ENCODE results near the gene SURF4. TPM values are rescaled to one million over a fixed set of nuclear protein-coding genes. Genes with fewer than 3 reads are reported as not detected.
"Not testable (repeated sequence)": the region's sequence is repeated elsewhere in the genome, so short reads cannot be mapped to it uniquely, and the experiment has no call there.

Gene SURF4
- total and polyA plus RNA-seq, 4 donors = 142 to 386 (median 217) TPM

GRCh38 chr9:133379153-133380086 lies 3.6 kb upstream of the SURF4 start (continued):
- no peak for TF ChIP-seq ATF3 (IDR thresholded peaks at IDR 0.05)

GRCh38 chr9:133378408-133378962 lies 2.6 kb upstream of the SURF4 start:
- 94% methylated on average over 1 of the region's 1 CpG for WGBS
- no peaks in the 10 kb centered on the region for H3K9me3 ChIP-seq (ENCODE audit: control insufficient read depth in 4 of 4, low read length in 3 of 4)
- no peak overlapping the region for H3K27ac ChIP-seq (ENCODE audit: low read depth in 1 of 2, low read length in 2 of 2)
- no peak overlapping the region for H3K9ac ChIP-seq (ENCODE audit: low read depth in 1 of 2, low read length in 2 of 2)
- no peak overlapping the region for H3K4me3 ChIP-seq (ENCODE audit: low read depth in 1 of 3, low read length in 3 of 3)
- no peaks in the 10 kb centered on the region for H3K36me3 ChIP-seq (ENCODE audit: control insufficient read depth in 4 of 4, insufficient read depth in 3 of 4, low read depth in 1 of 4, low read length in 3 of 4)
- H3K27me3 ChIP-seq (ENCODE audit: control insufficient read depth in 4 of 4, insufficient read depth in 4 of 4, low read length in 3 of 4) = no peaks in the 10 kb centered on the region
- TF ChIP-seq JUND (IDR thresholded peaks at IDR 0.05) = no peak
- TF ChIP-seq RAD21 (IDR thresholded peaks at IDR 0.05) = no peak
- no peak for TF ChIP-seq RXRA (IDR thresholded peaks at IDR 0.05)
- no peak for TF ChIP-seq REST (IDR thresholded peaks at IDR 0.05)
- TF ChIP-seq EGR1 (IDR thresholded peaks at IDR 0.05; ENCODE audit: low read depth in 2 of 2) = no peak
- no peak for TF ChIP-seq GABPA (IDR thresholded peaks at IDR 0.05 in 1 of 2, conservative IDR thresholded peaks at IDR 0.05 in 1 of 2)
- H3K4me1 ChIP-seq (ENCODE audit: control insufficient read depth in 4 of 4, insufficient read depth in 4 of 4, low read length in 3 of 4) = peaks cover 0 to 19% (median 9%) of the 10 kb centered on the region in 4 donors
- no peak for DNase-seq (ENCODE audit: low spot score)

- DNase-seq (ENCODE audit: low spot score) = no peak
- WGBS = 69% methylated on average over 6 of the region's 6 CpGs
- no peaks in the 10 kb centered on the region for H3K9me3 ChIP-seq (ENCODE audit: control insufficient read depth in 4 of 4, low read length in 3 of 4)
- no peak overlapping the region for H3K27ac ChIP-seq (ENCODE audit: low read depth in 1 of 2, low read length in 2 of 2)
- TF ChIP-seq FOXA1 (IDR thresholded peaks at IDR 0.05) (no peak), REST (IDR thresholded peaks at IDR 0.05) (no peak), ZBTB33 (IDR thresholded peaks at IDR 0.05) (no peak), HNF4A (conservative IDR thresholded peaks at IDR 0.05) (no peak), ATF3 (IDR thresholded peaks at IDR 0.05) (no peak)
- H3K36me3 ChIP-seq (ENCODE audit: control insufficient read depth in 4 of 4, insufficient read depth in 3 of 4, low read depth in 1 of 4, low read length in 3 of 4) = peaks cover 0 to under 1% (median under 1%) of the 10 kb centered on the region in 4 donors
- no peak overlapping the region for H3K9ac ChIP-seq (ENCODE audit: low read depth in 1 of 2, low read length in 2 of 2)
- no peaks in the 10 kb centered on the region for H3K27me3 ChIP-seq (ENCODE audit: control insufficient read depth in 4 of 4, insufficient read depth in 4 of 4, low read length in 3 of 4)
- peaks cover 3 to 27% (median 15%) of the 10 kb centered on the region in 4 donors for H3K4me1 ChIP-seq (ENCODE audit: control insufficient read depth in 4 of 4, insufficient read depth in 4 of 4, low read length in 3 of 4)
- no peak overlapping the region for H3K4me3 ChIP-seq (ENCODE audit: low read depth in 1 of 3, low read length in 3 of 3)
Measured at GRCh38 chr9:133377721-133378216, 1.9 kb upstream of the SURF4 start.

- H3K27me3 ChIP-seq (ENCODE audit: control insufficient read depth in 4 of 4, insufficient read depth in 4 of 4, low read length in 3 of 4); H3K27ac ChIP-seq (ENCODE audit: low read depth in 1 of 2, low read length in 2 of 2); H3K9me3 ChIP-seq (ENCODE audit: control insufficient read depth in 4 of 4, low read length in 3 of 4); H3K4me3 ChIP-seq (ENCODE audit: low read depth in 1 of 3, low read length in 3 of 3); DNase-seq (ENCODE audit: low spot score); H3K36me3 ChIP-seq (ENCODE audit: control insufficient read depth in 4 of 4, insufficient read depth in 3 of 4, low read depth in 1 of 4, low read length in 3 of 4); H3K9ac ChIP-seq (ENCODE audit: low read depth in 1 of 2, low read length in 2 of 2): not testable (repeated sequence)
- WGBS = 92% methylated on average over 14 of the region's 14 CpGs
- H3K4me1 ChIP-seq (ENCODE audit: control insufficient read depth in 4 of 4, insufficient read depth in 4 of 4, low read length in 3 of 4) = peaks cover 5 to 31% (median 20%) of the 10 kb centered on the region in 4 donors
Measured at GRCh38 chr9:133377280-133377679, 1.4 kb upstream of the SURF4 start.
